8988T (cell line): Measurements from ENCODE around the gene NUP50.

Source experiments
- DNase-seq: peaks from one replicate; pipeline ENCODE4 v3.0.0; 2011

Gene NUP50

GRCh38 chr22:45163451-45164269 lies at the start of gene NUP50:
Gene NUP50, plus strand, starts transcription at chr22:45163925. Its CDS starts 4,253 bp downstream, at chr22:45168178.
- peak; percentile 90 for DNase-seq

GRCh38 chr22:45120440-45120839 lies 43.3 kb upstream of the NUP50 start:
- DNase-seq, result no peak

DNA sequence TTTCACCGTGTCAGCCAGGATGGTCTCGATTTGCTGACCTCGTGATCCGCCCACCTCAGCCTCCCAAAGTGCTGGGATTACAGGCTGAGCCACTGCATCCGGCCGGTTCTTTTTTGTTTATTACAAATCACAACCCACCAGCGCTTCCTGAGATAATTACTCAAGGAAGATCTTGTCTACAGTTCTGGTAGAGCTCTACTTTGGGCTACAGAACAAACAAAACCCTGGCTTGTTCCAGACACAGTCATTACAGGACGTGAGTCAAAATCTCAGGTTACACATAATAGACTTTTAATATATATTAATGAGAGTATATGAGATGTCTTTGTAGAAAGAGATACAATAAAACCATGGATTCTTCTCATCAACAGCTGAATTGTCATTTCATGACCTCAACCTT lies 42.8 kb upstream of the NUP50 start:
- DNase-seq, result no peak

- no peak for DNase-seq
Measured at GRCh38 chr22:45124176-45124847, 39.4 kb upstream of the NUP50 start.

DNA sequence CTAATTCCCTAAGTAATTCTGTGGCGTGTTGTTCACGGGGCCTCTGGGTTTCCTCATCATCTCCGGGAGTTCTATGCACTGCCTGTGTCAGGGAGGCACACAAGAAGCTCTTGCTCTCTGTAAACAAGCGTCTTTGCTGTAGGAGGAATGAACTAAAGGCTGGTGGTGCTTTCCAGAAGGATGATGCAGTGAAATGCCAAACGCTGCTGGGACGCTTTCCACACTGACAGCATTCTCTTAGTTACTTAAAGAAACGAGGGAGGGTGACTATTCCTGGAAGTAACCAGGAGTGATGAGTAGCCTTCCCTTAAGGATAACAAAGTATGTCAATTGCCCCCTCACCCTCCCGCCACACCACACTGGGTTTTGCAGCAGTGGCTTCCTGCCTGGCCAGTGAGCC lies 38.5 kb upstream of the NUP50 start:
- no peak for DNase-seq

DNA sequence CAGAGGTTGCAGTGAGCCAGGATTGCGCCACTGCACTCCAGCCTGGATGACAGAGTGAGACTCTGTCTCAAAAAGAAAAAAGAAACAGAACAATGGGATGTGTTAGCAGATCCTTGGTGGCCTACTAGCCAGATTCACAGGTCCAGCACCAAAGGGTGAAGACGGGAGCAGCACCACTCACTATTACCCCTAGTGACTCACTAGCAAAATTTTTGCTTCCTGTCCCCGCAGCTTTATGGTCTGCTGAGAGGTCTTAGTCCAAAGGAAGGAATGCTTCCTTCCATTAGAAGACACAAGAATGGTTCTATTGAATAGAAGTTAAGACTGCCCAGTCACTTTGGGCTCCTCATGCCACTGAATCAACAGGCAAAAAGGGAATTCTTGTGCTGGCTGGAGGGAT lies 35.9 kb upstream of the NUP50 start:
- DNase-seq, result no peak

- DNase-seq, result no peak
Measured at GRCh38 chr22:45129703-45130524, 33.8 kb upstream of the NUP50 start.

- DNase-seq, result no peak
Measured at GRCh38 chr22:45130891-45131290, 32.8 kb upstream of the NUP50 start.

DNA sequence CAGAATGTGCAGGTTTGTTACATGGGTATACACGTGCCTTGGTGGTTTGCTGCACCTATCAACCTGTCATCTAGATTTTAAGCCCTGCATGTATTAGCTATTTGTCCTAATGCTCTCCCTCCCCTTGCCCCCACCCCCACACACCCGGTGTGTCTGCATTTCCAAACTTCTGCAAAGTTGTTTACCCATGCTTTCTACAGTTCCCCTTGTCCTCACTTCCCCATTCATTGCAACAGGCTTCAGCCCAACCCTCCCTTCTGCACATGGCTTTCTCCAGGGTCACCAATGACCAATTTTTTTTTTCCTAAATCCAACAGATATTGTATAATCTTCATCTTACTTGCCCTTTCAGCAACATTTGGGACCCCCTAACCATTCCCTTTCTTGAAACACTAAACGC lies 32.0 kb upstream of the NUP50 start:
- no peak for DNase-seq

GRCh38 chr22:45134313-45134712 lies 29.4 kb upstream of the NUP50 start:
- DNase-seq, result no peak

DNA sequence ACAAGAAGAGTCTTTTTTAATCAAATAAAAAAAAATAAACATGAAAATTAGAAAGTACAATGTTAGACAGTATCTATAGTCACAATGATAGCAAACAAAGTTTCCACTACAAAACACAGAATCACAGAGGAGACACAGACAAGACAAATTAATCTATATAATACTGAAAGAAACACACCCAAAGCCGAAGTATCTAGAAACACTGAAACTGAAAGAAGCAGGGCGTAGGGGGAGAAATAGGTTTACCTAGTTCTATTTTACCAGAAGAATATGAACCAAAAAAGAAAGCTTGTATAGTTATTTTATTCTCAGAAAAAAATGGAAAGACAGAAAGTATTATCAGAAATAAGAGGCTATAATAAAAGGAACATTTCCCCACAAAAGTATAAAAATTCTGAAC lies 27.1 kb upstream of the NUP50 start:
- no peak for DNase-seq

DNA sequence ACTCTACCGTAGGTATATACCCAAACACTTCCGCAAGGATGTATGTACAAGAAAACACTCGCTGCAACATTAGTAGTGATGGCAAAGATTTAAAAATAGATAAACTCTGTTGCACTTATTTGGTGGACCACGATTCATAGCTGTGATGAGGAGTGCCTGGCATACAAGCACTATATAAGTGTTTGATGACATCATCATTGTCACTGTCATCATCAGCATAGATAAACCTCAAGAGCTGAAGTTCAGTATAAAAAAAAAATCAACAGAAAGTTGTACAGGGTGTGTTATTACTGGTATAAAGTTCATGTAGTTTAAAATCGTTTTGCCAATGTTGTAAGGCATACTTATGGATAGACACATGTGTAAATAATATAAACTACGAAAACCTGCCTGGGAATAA lies 24.0 kb upstream of the NUP50 start:
- DNase-seq, result no peak

DNA sequence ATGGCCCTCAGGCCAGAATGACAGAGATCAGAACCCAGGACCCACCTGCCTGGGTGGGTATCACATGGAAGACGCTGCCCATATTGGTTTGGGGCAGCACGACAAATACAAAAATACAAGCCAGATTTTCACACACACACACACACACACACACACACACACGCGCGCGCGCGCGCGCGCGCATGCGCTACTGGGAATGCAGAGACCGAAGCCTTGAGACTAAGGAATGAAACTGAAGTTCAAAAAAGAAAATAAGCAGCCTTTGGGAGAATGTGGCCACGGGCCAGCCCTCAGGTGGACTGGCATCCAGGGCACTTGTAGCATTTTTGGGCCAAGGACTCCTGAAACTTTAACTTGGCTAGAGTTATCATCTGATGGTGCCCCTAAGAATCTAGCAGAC lies 21.3 kb upstream of the NUP50 start:
- DNase-seq, result no peak

DNA sequence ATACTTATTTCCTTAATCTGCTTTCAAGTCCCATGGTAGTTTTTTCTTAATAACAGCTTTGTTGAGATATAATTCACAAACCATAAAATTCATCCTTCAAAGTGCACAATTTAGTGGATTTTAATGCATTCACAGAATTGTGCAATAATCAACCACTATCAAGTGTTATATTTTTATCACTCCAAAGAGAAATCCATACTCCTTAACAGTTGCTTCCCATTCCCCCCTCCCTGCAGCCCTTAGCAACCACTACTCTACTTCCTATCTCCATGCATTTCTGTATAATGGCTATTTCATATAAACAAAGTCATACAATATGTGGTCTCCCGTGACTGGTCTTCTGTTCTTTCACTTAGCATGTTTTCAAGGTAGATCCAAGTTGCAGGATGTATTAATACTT lies 18.8 kb upstream of the NUP50 start:
- DNase-seq, result no peak

- DNase-seq, result no peak
Measured at GRCh38 chr22:45149671-45150070, 14.1 kb upstream of the NUP50 start.

DNA sequence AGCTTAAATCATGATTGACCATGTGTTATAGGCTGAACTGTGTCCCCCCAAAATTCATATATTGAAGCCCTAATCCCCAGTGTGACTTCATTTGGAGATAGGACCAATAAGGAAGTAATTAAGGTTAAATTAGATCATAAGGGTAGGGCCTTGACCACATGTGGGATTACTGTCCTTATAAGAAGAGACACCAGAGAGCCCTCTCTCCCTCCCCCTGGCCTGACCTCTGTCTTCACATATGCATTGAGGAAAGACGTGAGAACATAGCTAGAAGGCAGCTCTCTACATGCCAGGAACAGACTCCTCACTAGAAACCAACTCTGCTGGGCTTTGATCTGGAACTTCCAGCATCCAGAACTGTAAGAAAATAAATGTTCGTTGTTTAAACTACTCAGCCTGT lies 13.6 kb upstream of the NUP50 start:
- no peak for DNase-seq

- DNase-seq, result no peak
Measured at GRCh38 chr22:45151503-45151902, 12.2 kb upstream of the NUP50 start.

DNA sequence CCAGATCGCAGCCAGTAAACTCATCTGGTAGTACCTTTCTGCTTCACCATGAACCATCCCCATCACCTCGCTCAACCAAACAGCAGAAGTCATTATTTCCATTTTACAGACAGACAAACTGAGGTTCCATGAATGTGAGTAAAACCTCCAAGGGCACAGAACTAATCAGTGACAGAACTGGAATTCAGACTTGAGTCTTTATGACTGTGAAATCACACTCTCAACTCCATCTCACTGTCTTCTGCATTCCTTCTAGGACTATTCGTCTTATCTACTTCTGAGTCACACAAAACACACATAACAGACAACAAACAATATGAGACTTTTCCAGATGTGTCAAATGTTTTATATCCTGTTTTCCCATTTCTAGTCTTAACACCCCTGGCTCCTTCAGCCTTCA lies 9.3 kb upstream of the NUP50 start:
- DNase-seq, result no peak

DNA sequence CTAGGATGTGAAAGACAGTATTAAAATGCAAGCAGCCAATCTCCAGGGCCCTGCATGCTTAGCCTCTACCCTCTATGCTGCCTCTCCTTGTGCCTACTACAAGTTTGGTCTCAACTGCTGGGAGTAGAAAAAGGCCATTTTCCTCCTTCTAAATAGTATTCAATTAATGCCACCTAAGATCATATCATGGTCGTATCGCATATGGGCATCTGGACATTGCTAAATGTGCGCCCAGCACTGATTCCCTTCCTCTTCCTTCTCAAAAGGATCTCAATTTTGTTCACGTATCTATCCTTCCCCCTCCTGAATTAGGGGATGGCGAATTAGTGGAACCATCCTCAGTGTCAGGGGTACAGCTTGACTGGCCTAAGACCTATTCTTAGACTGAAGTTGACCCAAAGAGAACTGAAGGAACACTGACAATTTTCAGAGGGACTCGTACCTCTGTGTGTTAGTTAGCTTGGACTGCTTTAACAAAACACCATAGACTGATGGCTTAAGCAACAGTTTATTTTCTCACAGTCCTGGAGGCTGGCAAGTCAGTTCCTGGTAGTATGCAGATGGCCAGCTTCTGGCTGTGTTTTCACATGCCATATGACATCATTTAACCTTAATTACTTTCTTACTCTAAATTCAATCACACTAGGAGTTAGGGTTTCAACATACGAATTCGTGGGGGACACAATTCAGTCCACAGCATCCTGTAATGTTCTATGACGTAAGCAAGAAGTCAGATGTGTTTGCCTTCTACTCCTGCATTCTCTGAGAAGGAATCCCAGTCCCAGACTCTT lies 8.5 kb upstream of the NUP50 start:
- no peak for DNase-seq

GRCh38 chr22:45157907-45158306 lies 5.8 kb upstream of the NUP50 start:
- DNase-seq, result no peak

DNA sequence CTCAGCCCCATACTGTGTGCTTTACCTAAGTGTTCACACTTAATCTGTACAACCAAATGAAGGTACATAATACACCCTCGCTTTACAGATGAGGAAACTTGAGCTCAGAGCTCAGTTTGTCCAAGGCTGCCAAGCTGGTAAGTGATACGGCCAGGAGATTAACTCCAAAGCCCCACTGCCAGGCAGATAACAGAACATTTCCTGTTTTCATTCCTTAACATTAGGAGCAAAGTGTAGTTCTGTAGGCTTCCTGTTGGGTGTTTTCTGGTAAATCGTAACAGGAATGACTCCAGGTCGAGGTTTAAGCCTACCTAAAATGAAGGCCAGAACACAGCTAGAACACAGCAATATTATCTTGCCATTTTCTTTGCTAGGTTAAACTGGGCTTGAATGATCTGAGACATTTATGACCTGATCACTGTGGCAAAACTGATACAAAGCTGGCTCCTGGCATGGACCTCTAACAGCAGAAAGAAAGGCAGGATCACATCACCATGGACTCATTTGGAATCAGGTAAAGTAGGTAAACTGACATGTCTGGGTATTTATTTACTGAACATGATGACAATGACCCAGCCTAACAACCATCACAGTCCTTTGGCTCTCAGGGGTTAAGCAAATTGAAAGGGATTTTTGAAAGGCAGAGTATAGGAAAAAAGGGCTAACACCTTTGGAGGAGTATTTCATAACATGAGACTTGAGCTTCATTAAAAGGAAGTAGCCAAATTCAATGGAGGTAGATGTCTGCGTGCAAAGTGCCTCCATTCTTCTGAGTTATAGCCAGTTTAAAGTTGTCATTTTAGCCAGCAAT lies 3.9 kb upstream of the NUP50 start:
- DNase-seq, result no peak

DNA sequence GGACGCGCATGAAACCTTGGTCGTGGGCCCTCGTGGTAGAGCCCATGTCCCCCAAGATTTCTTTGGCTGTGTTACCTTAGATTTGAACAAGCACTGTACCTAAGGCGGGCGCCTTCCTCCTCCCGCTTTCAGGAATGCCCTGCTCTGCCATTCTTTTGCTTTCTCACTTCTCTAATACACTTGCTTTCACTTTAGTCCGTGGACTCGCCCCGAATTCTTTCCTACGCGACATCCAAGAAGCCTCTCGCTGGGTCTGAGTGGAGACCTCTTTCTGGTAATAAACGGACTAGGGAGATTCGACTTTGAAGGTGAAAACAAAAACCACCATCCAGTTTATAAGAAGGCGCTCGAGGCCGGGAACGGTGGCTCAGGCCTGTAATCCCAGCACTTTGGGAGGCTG lies 1.2 kb upstream of the NUP50 start:
- DNase-seq, result no peak
